ENCODE results near the gene ACBD7. TPM values are rescaled to one million over a fixed set of nuclear protein-coding genes. Genes with fewer than 3 reads are reported as not detected.

ACBD7 gene
- total RNA-seq, 2 experiments from 2014 or later, result 1.6 to 2.0 TPM

DNA sequence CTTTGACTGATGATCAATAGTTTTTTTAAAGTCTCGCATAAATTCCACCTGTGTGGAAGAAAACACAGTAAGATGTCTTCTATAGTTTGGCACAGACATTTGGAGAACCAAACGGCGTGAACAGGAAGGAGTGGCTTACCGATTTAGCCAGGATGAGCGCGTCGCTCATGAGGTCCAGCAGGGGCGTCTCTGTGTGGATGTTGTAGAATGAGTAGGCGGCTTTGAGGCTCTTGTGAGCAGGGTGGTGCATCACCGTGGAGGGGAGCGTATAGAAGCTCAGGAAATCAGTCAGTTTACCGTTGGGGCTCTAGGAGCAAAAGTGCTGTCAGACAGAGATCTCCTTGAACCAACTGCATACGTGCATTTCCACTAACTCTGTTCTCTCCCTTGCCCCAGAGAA, 24.1 kb upstream of the ACBD7 start:
- DNase-seq, result no peak
- Mint-ChIP-seq H3K27ac (no peak overlapping the region), H3K4me3 (no peak overlapping the region), H3K36me3 (ENCODE audit: low read depth) (peaks cover 18% of the 10 kb centered on the region), H3K9me3 (no peaks in the 10 kb centered on the region), H3K4me1 (ENCODE audit: low read depth) (peaks cover 3% of the 10 kb centered on the region), H3K27me3 (no peaks in the 10 kb centered on the region)
- intact Hi-C loops (cut with micrococcal nuclease), result no loop called here
- ChIA-PET POLR2A (no interaction called here), CTCF (no interaction called here)
- TF ChIP-seq, protein P1, sequence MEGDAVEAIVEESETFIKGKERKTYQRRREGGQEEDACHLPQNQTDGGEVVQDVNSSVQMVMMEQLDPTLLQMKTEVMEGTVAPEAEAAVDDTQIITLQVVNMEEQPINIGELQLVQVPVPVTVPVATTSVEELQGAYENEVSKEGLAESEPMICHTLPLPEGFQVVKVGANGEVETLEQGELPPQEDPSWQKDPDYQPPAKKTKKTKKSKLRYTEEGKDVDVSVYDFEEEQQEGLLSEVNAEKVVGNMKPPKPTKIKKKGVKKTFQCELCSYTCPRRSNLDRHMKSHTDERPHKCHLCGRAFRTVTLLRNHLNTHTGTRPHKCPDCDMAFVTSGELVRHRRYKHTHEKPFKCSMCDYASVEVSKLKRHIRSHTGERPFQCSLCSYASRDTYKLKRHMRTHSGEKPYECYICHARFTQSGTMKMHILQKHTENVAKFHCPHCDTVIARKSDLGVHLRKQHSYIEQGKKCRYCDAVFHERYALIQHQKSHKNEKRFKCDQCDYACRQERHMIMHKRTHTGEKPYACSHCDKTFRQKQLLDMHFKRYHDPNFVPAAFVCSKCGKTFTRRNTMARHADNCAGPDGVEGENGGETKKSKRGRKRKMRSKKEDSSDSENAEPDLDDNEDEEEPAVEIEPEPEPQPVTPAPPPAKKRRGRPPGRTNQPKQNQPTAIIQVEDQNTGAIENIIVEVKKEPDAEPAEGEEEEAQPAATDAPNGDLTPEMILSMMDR (IDR thresholded peaks at IDR 0.05), result no peak
- ATAC-seq, result no peak

DNA sequence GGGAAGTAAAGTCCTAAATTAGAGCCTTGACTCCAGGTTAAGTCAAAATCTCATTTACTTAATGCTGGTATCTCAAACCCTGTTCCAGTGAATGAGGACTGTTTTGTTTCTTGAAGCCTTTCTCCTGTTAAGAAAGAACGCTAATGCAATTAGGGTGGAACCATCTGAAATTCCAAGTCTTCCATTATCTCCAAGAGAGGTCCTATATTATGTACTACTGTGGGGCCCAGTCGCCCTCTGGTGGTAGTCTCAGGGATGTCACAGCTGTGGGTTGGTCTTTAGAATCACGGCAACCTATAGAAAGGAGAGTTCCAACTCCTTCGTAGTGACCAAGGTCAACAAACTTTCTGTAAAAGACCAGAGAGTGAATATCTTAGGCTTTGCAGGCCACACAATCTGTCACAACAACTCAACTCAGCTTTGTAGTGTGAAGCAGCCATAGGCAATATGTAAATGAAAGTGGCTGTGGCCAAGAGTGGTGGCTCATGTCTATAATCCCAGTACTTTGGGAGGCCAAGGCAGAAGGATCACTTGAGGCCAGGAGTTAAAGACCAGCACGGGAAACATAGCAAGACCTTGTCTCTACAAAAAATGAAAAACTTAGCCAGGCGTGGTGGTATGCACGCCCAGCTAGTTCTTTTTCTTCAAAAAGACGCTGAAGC, 17.9 kb upstream of the ACBD7 start:
- ChIA-PET POLR2A (interaction anchor here (1.2 to 1.8 kb wide), 2 partner anchors 9 to 16 kb away, joined by 3 to 6 read pairs; partner anchors contain the start of gene RPP38), CTCF (interaction anchor here (0.7 to 2.4 kb wide), 15 partner anchors 9 to 208 kb away, joined by 3 to 16 read pairs (median 3); partner anchors contain the start of gene RPP38)
- H3K9me3 Mint-ChIP-seq, result no peaks in the 10 kb centered on the region
- TF ChIP-seq, protein P1 (IDR thresholded peaks at IDR 0.05), result peak; percentile 90
- intact Hi-C loops (cut with micrococcal nuclease), result no loop called here
- H3K27me3 Mint-ChIP-seq, result no peaks in the 10 kb centered on the region
- peaks cover 33% of the 10 kb centered on the region for H3K36me3 Mint-ChIP-seq (ENCODE audit: low read depth)
- no peak overlapping the region for H3K27ac Mint-ChIP-seq
- peak; percentile 99 for ATAC-seq
- H3K4me3 Mint-ChIP-seq, result no peak overlapping the region
- H3K4me1 Mint-ChIP-seq (ENCODE audit: low read depth), result peaks cover 10% of the 10 kb centered on the region
- peak; percentile 85 for DNase-seq

DNA sequence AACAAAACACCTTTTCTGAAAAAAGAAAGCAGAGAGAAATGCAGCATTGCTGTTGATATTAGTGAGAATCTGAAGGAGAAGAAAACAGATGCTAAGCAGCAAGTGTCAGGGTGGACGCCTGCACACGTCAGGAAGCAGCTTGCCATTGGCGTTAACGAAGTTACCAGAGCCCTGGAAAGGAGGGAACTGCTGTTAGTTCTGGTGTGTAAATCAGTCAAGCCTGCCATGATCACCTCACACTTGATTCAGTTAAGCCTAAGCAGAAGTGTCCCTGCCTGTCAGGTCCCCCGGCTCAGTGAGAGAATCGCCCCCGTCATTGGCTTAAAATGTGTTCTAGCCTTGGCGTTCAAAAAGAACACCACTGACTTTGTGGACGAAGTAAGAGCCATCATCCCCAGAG, 14.9 kb upstream of the ACBD7 start:
- CTCF ChIA-PET, result interaction anchor here (0.8 to 3.1 kb wide), 4 partner anchors 25 to 61 kb away, joined by 3 to 10 read pairs (median 3); no protein-coding TSS in a partner anchor
- Mint-ChIP-seq H3K4me3 (no peak overlapping the region), H3K4me1 (ENCODE audit: low read depth) (peaks cover 26% of the 10 kb centered on the region), H3K27ac (peak overlapping the region; percentile 31), H3K9me3 (no peaks in the 10 kb centered on the region), H3K27me3 (no peaks in the 10 kb centered on the region), H3K36me3 (ENCODE audit: low read depth) (peaks cover 48% of the 10 kb centered on the region)
- intact Hi-C loops (cut with micrococcal nuclease), result no loop called here
- DNase-seq, result no peak
- TF ChIP-seq, protein P1 (IDR thresholded peaks at IDR 0.05), result no peak
- POLR2A ChIA-PET, result interaction anchor here (1.4 kb wide), 1 partner anchor 19 kb away, joined by 5 read pairs; no protein-coding TSS in a partner anchor
- ATAC-seq, result no peak

DNA sequence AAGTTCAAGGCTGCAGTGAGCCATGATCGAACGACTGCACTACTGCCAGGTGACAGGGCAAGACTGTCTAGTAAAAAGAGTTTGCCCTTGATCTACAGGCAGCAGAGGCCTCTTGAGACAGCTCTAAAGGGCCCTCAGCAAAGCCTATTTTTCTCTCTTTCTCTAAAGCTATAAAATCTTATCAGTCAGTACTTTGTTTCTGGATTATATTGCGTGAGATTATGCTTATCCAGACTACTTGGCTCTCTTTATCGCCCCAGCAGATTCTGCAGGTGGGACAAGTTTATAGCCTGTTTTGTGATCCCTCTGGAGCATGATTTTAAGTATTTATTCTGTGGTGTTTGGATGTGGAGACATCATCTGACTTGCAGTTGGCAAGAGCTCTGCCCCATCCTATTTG, 11.3 kb upstream of the ACBD7 start:
- peak overlapping the region; percentile 85 for H3K27ac Mint-ChIP-seq
- H3K4me1 Mint-ChIP-seq (ENCODE audit: low read depth), result peaks cover 27% of the 10 kb centered on the region
- peaks cover 40% of the 10 kb centered on the region for H3K36me3 Mint-ChIP-seq (ENCODE audit: low read depth)
- CTCF ChIA-PET, result interaction anchor here (1.1 to 3.0 kb wide), 2 partner anchors 67 to 109 kb away, joined by 3 to 12 read pairs; no protein-coding TSS in a partner anchor
- POLR2A ChIA-PET, result interaction anchor here (0.6 to 1.9 kb wide), 3 partner anchors 17 to 199 kb away, joined by 3 to 4 read pairs (median 3); no protein-coding TSS in a partner anchor
- DNase-seq (no peak), ATAC-seq (no peak)
- H3K4me3 Mint-ChIP-seq, result peak overlapping the region; percentile 21
- no peaks in the 10 kb centered on the region for H3K27me3 Mint-ChIP-seq
- TF ChIP-seq, protein P1 (IDR thresholded peaks at IDR 0.05), result no peak
- intact Hi-C loops (cut with micrococcal nuclease), result no loop called here
- H3K9me3 Mint-ChIP-seq, result no peaks in the 10 kb centered on the region

All from activated CD8-positive, alpha-beta T cell treated with anti-CD3 and anti-CD28 coated beads for 36 hours (primary cell).